Endothelial cell of umbilical vein (primary cell): Measurements from ENCODE around the gene SETBP1. TPM values are rescaled to one million over a fixed set of nuclear protein-coding genes. Genes with fewer than 3 reads are reported as not detected.

ENCODE experiments used
- BruUV-seq: library from RNA; stranded (reverse); fragments of 400-500 nt; replicated peaks from 2 replicates; lab custom pipeline; 2021; lab: Mats Ljungman, UMichigan
- CTCF ChIA-PET: fragments of 300-600, 350-600 bp; sonication (Branson Sonifier 250); formaldehyde crosslinking; loops from one replicate; lab custom pipeline; 2021; ENCODE audit warnings: antibody characterized with exemption, inconsistent platforms; lab: Charles Lee
- POLR2A ChIA-PET: fragments of 300-600, 350-600 bp; sonication (Branson Sonifier 250); formaldehyde crosslinking; loops from one replicate; lab custom pipeline; 2021; ENCODE audit warnings: antibody characterized with exemption, inconsistent platforms; lab: Charles Lee
- DNase-seq: peaks from one replicate; pipeline ENCODE4 v3.0.0-alpha.2; 2011; ENCODE audit warnings: low read depth, low spot score
- FAIRE-seq: peaks from 2 replicates; lab custom pipeline; 2011; peaks lifted over from hg19 to GRCh38; lab: Jason Lieb, UNC
- H2AFZ ChIP-seq: 2 replicates; pipeline ENCODE4 v1.6.0; 2012; ENCODE audit warnings: low read depth, low read length, control low read depth, inconsistent platforms
- H3K27ac ChIP-seq: 2 replicates; pipeline ENCODE4 v1.5.1; 2011; ENCODE audit warnings: low read depth, mild to moderate bottlenecking, control low read depth, low read length, moderate library complexity; ENCODE audit not compliant: insufficient read depth
- H3K27me3 ChIP-seq, 2 experiments: 2 replicates each; pipeline versions ENCODE4 v1.6.0 to v1.6.1; 2011; ENCODE audit warnings: low read length in 2 of 2, mixed read lengths in 1 of 2; ENCODE audit not compliant: control insufficient read depth in 2 of 2, insufficient read depth in 2 of 2
- H3K36me3 ChIP-seq, 2 experiments: 2 replicates in 1 of 2; 3 replicates in 1 of 2; pipeline ENCODE4 v1.5.1; 2011; ENCODE audit warnings: low read length in 2 of 2, mild to moderate bottlenecking in 1 of 2, moderate library complexity in 1 of 2; ENCODE audit not compliant: control insufficient read depth in 2 of 2, insufficient read depth in 2 of 2; ENCODE audit errors: extremely low read depth in 1 of 2
- H3K4me1 ChIP-seq: 3 replicates; pipeline ENCODE4 v1.5.1; 2011; ENCODE audit warnings: mild to moderate bottlenecking, low read length; ENCODE audit not compliant: control insufficient read depth, insufficient read depth; ENCODE audit errors: extremely low read depth
- H3K4me2 ChIP-seq: 2 replicates; pipeline ENCODE4 v1.6.1; 2011; ENCODE audit warnings: low read length, control low read depth, mixed read lengths; ENCODE audit not compliant: insufficient read depth
- H3K4me3 ChIP-seq, 3 experiments: fragments of 200-600 bp in 1 of 3; sonication (generic), shearing (Covaris generic) in 1 of 3; replicated peaks in 1 of 3; 2 replicates each; pipeline ENCODE4 v1.5.1; 2011 to 2016; ENCODE audit warnings: control low read depth in 3 of 3, low read length in 3 of 3, mild to moderate bottlenecking in 2 of 3, inconsistent platforms in 1 of 3, low read depth in 1 of 3, moderate library complexity in 1 of 3; ENCODE audit not compliant: insufficient read depth in 1 of 3
- H3K79me2 ChIP-seq: 2 replicates; pipeline ENCODE4 v1.6.0; 2012; ENCODE audit warnings: low read length, inconsistent platforms; ENCODE audit not compliant: control insufficient read depth, insufficient read depth
- H3K9ac ChIP-seq: replicated peaks from 2 replicates; pipeline ENCODE3; 2011; ENCODE audit warnings: low read length, control low read depth; ENCODE audit not compliant: insufficient read depth; ENCODE audit errors: extremely low read depth
- H3K9me1 ChIP-seq: replicated peaks from 3 replicates; pipeline ENCODE4 v1.6.0; 2011; ENCODE audit warnings: mild to moderate bottlenecking, low read length; ENCODE audit not compliant: control insufficient read depth, insufficient read depth; ENCODE audit errors: extremely low read depth
- H3K9me3 ChIP-seq: replicated peaks from 2 replicates; pipeline ENCODE4 v1.5.1; 2012; ENCODE audit warnings: low read length, inconsistent platforms; ENCODE audit not compliant: control insufficient read depth, insufficient read depth
- H4K20me1 ChIP-seq: replicated peaks from 2 replicates; pipeline ENCODE3; 2011; ENCODE audit warnings: mild to moderate bottlenecking, low read length; ENCODE audit not compliant: control insufficient read depth, insufficient read depth; ENCODE audit errors: extremely low read depth
- EZH2 ChIP-seq: IDR thresholded peaks from 2 replicates; pipeline ENCODE4 v1.6.1; 2012; ENCODE audit warnings: borderline replicate concordance, low read depth, mild to moderate bottlenecking, moderate library complexity, low read length, inconsistent platforms; ENCODE audit not compliant: severe bottlenecking
- FOS ChIP-seq: IDR thresholded peaks from 2 replicates; pipeline ENCODE4 v1.6.1; 2011; ENCODE audit warnings: mild to moderate bottlenecking, low read length, moderate library complexity, borderline replicate concordance; ENCODE audit not compliant: insufficient read depth
- GATA2 ChIP-seq: IDR thresholded peaks from 2 replicates; pipeline ENCODE4 v1.7.0; 2011; ENCODE audit warnings: low read depth, mild to moderate bottlenecking, moderate library complexity, mixed read lengths, low read length; ENCODE audit not compliant: insufficient read length, insufficient read depth
- JUN ChIP-seq: IDR thresholded peaks from 2 replicates; pipeline ENCODE4 v1.6.1; 2011; ENCODE audit warnings: borderline replicate concordance, low read depth; ENCODE audit not compliant: insufficient read length, insufficient read depth
- MAX ChIP-seq: IDR thresholded peaks from 2 replicates; pipeline ENCODE4 v1.6.1; 2011; ENCODE audit not compliant: insufficient read depth, insufficient read length
- MYC ChIP-seq: IDR thresholded peaks from one replicate; pipeline ENCODE4 v1.6.1; 2011; ENCODE audit warnings: mild to moderate bottlenecking, low read depth, low read length
- POLR2A ChIP-seq: IDR thresholded peaks from 2 replicates; pipeline ENCODE4 v1.6.1; 2012; ENCODE audit warnings: low read depth, mild to moderate bottlenecking, control low read depth, low read length
- POLR2AphosphoS5 ChIP-seq: IDR thresholded peaks from 2 replicates; pipeline ENCODE4 v1.6.1; 2012; ENCODE audit warnings: low read depth, mild to moderate bottlenecking, control low read depth, low read length, moderate library complexity; ENCODE audit not compliant: insufficient read depth
- dilution Hi-C: fragments of 300-500 bp; cut with MboI; formaldehyde crosslinking; loops from one replicate; pipeline ENCODE4 v1.15.0; 2019; ENCODE audit warnings: low sequenced_read_pairs; ENCODE audit not compliant: extremely low pct_ligation_motif_present
- intact Hi-C: fragments of 100-400 bp; cut with micrococcal nuclease; formaldehyde crosslinking; loops from one replicate; pipeline ENCODE4 v1.10.0; 2022
- polyA plus RNA-seq, 4 experiments: library from polyadenylated mRNA; depleted of rRNA in 3 of 4; stranded (reverse) in 3 of 4; unstranded in 1 of 4; fragments of >200 nt; gene quantifications; 2 replicates each; pipeline versions ENCODE4 v1.2.1 to v1.2.3, GENCODE V29; 2011 to 2012; ENCODE audit warnings: missing spikeins in 1 of 4
- total RNA-seq: library from RNA; stranded (reverse); gene quantifications from 2 replicates; pipeline ENCODE4 v1.2.3, GENCODE V29; 2021
- TF ChIP-seq, protein P1 (sequence below), 2 donors: IDR thresholded peaks; 1 replicate in 1 of 2; 2 replicates in 1 of 2; pipeline ENCODE4 v1.5.1; 2011; ENCODE audit warnings: low read length in 2 of 2, mild to moderate bottlenecking in 2 of 2, moderate library complexity in 2 of 2, control low read depth in 1 of 2, inconsistent platforms in 1 of 2, low read depth in 1 of 2; ENCODE audit not compliant: insufficient read depth in 1 of 2; ENCODE audit errors: extremely low read depth in 1 of 2

SETBP1 gene
- total and polyA plus RNA-seq, 2 donors (not counting 3 experiments of a cell fraction or from before 2014, with no cell fraction given), result 0.76 to 3.1 TPM

GRCh38 chr18:44828080-44828479, 147.4 kb downstream of the SETBP1 start:
- H3K4me1 ChIP-seq, result no peaks in the 10 kb centered on the region
- dilution Hi-C loops (no loop called here), intact Hi-C loops (loop anchor here (5.0 to 10.0 kb wide), 2 partner anchors 103 to 146 kb away; partner anchors contain the start of gene SETBP1)
- H3K9ac ChIP-seq, result no peak overlapping the region
- no peak for TF ChIP-seq MYC
- TF ChIP-seq FOS, result no peak
- FAIRE-seq, result no peak
- H3K36me3 ChIP-seq, result no peaks in the 10 kb centered on the region
- no TSS peak for BruUV-seq
- H3K9me1 ChIP-seq, result no peaks in the 10 kb centered on the region
- no peak for DNase-seq
- no peak overlapping the region for H3K4me3 ChIP-seq
- H2AFZ ChIP-seq, result no peak overlapping the region
- H3K27ac ChIP-seq, result no peak overlapping the region
- H3K4me2 ChIP-seq, result no peak overlapping the region
- H3K9me3 ChIP-seq, result no peaks in the 10 kb centered on the region
- H3K27me3 ChIP-seq, result no peaks in the 10 kb centered on the region
- CTCF ChIA-PET, result no interaction called here
- H4K20me1 ChIP-seq, result no peaks in the 10 kb centered on the region
- POLR2A ChIA-PET, result no interaction called here
- H3K79me2 ChIP-seq, result no peaks in the 10 kb centered on the region

DNA sequence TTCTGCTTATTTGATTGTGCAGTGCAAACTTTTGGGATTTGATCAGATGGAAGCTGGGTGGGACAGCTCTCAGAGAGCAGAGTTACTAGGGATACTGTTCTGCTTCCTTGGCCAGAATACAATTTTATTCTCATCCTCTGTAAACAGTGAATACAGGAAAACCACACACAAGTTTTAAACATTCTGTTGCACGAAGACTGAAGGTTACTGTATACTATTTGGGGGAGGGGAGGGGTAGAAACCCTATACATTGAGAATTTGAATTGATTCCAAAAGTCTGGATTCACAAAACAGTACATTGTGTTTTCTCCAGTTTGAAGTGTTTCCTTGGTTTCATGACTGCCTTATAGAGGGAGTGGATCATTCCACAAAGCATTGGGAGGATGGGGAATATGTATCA, 149.9 kb downstream of the SETBP1 start:
- dilution Hi-C loops, result no loop called here
- Histone ChIP-seq H3K27me3 (no peaks in the 10 kb centered on the region), H3K4me1 (no peaks in the 10 kb centered on the region), H3K9ac (no peak overlapping the region), H3K9me1 (no peaks in the 10 kb centered on the region), H3K27ac (no peak overlapping the region), H3K4me3 (no peak overlapping the region), H3K4me2 (no peak overlapping the region), H2AFZ (no peak overlapping the region), H3K9me3 (no peaks in the 10 kb centered on the region), H4K20me1 (no peaks in the 10 kb centered on the region), H3K36me3 (no peaks in the 10 kb centered on the region), H3K79me2 (no peaks in the 10 kb centered on the region)
- ChIA-PET POLR2A (no interaction called here), CTCF (no interaction called here)
- no peak for DNase-seq
- FAIRE-seq, result no peak
- intact Hi-C loops, result no loop called here
- no peak for TF ChIP-seq POLR2A
- no peak for TF ChIP-seq POLR2AphosphoS5
- no peak for TF ChIP-seq JUN
- no peak for TF ChIP-seq FOS
- TF ChIP-seq GATA2, result no peak
- no peak for TF ChIP-seq MYC
- no peak for TF ChIP-seq MAX
- no peak for TF ChIP-seq EZH2
- TF ChIP-seq, protein P1, sequence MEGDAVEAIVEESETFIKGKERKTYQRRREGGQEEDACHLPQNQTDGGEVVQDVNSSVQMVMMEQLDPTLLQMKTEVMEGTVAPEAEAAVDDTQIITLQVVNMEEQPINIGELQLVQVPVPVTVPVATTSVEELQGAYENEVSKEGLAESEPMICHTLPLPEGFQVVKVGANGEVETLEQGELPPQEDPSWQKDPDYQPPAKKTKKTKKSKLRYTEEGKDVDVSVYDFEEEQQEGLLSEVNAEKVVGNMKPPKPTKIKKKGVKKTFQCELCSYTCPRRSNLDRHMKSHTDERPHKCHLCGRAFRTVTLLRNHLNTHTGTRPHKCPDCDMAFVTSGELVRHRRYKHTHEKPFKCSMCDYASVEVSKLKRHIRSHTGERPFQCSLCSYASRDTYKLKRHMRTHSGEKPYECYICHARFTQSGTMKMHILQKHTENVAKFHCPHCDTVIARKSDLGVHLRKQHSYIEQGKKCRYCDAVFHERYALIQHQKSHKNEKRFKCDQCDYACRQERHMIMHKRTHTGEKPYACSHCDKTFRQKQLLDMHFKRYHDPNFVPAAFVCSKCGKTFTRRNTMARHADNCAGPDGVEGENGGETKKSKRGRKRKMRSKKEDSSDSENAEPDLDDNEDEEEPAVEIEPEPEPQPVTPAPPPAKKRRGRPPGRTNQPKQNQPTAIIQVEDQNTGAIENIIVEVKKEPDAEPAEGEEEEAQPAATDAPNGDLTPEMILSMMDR (IDR thresholded peaks at IDR 0.05; ENCODE audit: extremely low read depth in 1 of 2, insufficient read depth in 1 of 2, low read depth in 1 of 2, low read length in 2 of 2), result no peak
- no TSS peak for BruUV-seq
